NCI-H1105 treated with DMSO at 0.1 percent for 48 hours (cell line): ENCODE results near the gene SIRPD.
"Not testable (repeated sequence)": the region's sequence is repeated elsewhere in the genome, so short reads cannot be mapped to it uniquely, and the experiment has no call there.

Source experiments
- DNase-seq: peaks from one replicate; lab custom pipeline; 2025; lab: John Stamatoyannopoulos, UW

The SIRPD gene

DNA sequence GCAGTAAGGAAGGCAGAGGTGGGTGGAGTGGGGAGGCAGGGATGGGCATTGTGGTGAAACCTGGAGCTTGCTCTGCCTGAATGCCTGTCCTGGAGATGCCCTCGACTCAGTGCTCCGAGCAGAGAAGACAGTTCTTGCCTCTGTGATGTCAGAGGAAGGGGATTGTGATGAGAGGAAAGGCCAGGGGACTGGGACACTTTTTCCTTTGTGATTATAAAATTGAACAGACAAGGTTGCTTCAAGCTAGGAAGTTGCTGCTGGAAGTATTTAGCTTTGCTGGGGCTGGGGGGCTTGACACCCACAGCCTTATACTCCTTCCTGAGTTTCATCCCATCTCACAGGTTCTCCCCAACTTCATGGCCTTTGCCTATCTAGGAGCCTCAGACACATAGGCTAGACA lies at the start of gene SIRPD:
Gene SIRPD, minus strand, starts transcription at position 101 of the 400 bp plus-strand sequence. Its CDS starts 52 bp downstream, at position 49.
- no peak for DNase-seq

DNA sequence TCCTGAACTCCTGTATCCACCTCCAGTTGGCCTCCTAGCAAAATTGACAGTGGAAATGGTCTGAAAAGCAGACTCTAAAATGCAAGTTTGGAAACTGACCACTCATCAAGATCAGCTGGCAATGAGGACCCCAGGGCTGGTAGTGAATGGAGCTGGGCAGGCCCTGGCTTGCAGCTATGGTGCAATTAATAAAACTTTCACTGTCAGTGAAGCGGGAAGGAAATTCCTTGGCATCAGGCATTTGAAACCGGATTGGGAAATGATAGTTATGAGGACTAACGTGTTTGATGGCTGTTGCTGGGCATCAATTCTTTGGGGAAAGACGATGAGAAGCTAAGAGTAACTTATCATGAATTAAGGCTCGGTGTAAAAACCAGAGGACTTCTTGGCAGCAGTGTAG lies 43.2 kb upstream of the SIRPD start:
- DNase-seq: no peak

DNA sequence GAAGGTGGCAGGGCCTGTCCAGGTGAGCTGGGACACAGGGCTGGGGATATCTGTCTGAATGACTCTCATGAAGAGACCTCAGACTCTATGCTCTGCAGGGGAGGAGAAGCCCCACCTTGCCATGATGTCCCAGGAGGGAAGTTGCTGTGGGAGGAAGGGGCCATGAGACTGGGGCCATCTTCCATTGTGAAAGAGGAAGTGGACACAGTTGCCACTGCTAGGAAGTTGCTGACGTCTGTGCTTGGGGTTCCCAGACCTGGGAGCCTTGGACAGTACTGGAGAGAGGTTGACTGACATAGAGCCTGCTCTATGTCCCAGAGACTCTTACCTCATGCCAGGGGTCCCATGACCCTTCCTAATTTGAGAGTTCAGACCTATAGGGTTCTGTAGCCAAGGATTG lies 37.8 kb upstream of the SIRPD start:
- no peak for DNase-seq

DNA sequence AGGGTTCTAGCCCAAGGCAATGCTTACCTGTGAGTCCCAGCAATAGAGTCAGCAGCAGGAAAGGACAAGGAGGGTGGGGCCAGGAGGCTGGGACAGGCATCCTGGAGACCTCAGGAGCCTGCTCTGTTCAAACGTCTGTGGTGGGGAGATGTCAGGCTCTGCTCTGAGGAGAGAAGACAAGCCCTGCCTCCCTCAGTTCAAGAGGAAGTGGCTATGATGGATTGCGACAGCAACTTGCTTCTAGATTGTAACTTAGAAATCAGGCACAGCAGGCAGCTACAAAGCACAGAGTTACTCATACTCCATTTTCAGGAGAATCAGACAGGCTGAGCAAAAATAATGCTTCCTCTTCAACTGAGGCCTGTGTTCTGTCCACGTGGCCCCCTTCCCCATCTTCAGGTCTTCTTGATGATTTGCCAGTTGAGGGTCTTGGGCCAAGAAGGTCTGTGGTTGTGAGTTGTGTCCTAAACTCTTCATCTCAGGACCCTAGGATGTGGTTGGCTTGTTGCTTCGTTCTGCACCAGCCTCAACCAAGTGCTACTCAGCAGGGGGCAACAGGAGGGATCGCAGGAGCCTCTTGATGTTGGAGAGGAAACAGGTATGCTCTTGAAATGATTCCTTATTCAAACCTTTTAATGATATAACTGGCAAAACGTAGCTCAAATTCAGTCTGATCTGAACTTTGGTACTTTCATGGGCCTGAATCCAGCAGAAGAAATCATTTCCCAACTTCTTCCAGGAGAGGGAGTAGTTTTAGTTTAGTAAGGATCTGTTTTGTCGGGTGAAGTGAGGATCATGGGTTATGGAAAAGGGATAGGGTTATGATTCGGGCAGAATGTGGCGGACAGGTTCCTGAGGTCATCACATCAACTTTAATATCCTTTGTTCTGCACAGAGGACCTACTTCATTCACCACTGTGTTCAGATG lies 31.3 kb upstream of the SIRPD start:
- DNase-seq: no peak

DNA sequence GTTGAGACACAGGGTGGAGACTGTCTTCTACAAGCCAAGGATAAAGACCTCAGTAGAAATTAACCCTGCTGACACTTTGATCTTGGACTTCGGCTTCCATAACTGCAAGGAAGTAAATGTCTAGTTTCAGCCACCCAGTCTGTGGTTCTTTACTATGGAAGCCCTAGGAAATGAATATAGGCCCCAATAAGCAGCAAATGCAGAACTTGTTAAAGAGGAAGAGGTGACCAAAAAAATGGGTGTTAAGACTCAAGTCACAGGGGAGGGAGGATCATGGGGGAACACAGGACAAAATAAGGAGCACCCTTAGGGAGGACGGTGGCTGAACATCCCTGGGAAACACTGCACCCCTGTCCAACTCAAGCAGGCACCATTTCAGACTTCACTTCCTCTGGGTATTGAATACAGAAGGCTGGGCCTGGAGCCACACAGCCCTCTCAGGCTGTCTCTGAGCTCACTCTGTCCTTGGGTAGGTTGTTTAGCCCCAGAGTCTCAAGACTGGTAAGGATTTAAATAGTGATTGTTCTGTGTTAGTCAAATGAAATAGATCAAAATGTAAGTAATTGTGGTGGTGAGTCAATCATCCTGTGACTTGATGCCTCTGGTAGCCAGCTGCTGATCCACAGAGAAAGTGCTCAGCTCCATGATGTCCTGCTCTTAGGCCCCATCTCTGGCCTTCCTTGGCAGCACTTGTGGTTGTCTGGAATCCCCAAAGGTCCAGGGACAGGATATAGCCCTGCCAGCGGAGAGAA lies 30.5 kb upstream of the SIRPD start:
- no peak for DNase-seq

DNA sequence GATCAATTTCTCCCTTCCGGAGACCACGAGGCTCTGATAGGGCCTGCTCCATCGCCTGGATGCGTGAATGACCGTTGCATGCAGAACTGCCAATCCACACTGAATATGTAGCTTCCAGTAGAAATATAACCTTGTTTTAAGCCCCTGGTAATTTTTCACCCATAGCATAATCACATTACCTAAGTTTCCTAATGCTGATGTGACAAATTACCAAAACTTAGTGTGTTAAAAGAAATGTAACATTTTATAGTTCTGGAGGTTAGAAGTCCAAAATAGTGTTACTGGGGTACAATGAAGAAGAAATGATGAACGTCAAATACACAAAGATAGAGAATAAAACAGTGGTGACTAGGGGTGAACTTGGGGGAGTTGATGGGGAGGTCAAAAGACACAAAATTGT lies 22.0 kb upstream of the SIRPD start:
- no peak for DNase-seq

DNA sequence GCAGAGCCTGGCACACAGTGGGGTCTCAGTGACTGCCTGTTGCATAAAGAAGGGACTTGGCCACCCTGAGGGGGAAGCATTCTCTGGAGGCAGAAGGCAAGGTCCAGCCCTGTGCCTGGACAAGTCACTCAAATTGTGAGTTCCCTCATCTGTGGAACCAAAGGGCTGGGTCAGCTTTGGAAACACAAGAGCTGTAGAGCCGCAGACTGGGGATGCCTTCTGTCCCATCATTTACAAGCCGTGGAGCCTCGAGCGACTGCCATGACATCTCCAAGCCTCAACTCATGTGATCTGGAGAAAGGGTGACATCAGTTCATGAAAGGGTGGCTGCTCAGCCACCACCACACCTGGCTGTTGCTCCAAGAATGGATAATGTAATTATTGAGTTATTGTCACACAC lies 20.4 kb upstream of the SIRPD start:
- no peak for DNase-seq

DNA sequence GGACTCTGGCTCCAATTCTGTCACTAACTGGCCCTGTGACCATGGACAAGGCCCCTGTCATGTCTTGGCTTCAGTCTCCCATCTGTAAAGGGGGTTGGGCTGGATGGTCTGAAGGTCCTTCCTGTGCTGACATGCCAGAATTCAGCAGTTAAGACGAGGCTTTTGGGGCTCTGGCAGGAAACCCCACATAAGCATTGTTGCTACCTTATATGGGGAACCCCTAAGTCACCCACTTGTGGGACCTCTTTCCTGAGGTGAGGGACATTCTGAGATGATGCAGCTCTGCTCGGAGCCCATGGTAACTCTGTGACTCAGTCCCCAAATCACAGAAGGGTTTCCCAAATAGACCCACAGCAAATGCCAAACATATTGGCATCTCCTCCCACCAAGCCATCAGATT lies 19.8 kb upstream of the SIRPD start:
- not testable (repeated sequence) for DNase-seq

DNA sequence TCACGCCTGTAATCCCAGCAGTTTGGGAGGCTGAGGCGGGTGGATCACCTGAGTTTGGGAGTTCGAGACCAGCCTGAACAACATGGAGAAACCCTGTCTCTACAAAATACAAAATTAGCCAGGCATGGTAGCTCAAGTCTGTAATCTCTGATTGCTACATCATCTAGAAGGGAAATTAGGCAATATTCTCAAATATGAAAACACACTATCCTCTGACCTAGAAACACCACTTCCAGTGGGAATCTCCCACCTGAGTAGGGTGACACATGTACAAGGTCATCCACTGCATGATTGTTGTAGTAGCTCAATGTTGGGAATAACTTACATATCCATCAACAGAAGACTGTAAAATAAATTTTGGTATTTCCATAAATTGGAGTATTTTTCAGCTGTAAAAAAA lies 19.1 kb upstream of the SIRPD start:
- DNase-seq: no peak

DNA sequence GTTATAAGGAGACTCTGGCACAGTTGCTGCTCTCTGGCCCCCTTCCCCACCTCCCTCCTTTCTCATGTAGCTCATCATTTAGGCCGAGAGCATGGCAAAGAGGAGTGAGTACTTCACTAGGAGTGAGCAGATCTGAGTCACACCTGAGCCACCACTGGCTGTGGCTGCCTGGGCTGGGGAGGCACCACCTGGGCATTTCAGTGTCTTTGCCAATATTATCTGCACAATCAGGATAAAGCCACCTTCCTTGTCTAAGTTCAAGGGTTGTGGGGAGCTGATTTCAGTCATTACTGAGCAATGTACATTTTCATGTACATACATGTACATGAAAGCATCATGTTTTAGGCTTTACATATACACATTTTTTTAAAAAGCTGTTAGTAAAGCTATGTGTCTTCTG lies 18.5 kb upstream of the SIRPD start:
- not testable (repeated sequence) for DNase-seq

DNA sequence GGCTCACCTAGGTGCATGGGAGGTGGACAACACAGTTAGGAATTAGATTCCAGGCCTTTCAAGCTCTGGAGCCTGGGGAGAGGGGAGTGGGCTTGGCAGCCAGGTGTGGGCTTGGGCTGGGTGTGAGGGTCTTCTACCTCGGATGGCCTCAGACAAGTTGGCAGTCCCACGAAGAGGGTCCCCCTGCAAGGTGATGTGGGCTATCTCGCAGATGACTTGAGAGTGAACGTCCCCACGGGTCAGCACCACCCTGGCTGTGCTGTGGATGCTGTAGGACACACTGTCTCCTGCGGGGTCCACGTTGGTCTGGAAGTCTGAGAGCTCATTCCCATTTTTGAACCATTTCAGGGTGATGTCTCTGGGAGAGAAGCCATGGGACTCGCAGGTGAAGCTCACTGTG lies 14.1 kb upstream of the SIRPD start:
- not testable (repeated sequence) for DNase-seq

DNA sequence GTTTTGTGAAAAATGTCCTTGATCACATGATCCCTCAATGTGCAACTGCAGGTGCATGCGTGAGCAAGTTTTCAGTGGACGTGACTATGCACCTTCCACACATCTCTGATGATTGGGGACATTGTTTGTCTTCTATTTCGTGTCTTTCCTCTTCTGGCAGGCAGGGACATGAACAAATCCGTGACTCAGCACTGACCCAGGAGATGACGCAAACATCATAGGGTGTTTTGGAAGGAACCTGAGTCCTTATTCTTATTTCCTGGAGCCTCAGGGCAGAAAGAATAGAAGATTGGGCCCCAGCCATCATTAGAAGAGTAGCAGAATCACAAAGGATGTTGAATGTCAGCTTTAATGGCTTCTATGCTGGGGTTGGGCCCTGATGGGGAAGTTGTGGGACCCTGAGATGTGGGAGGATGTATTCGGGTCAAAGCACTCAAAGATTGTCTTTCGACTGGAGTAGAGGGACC lies 11.9 kb upstream of the SIRPD start:
- DNase-seq: no peak

DNA sequence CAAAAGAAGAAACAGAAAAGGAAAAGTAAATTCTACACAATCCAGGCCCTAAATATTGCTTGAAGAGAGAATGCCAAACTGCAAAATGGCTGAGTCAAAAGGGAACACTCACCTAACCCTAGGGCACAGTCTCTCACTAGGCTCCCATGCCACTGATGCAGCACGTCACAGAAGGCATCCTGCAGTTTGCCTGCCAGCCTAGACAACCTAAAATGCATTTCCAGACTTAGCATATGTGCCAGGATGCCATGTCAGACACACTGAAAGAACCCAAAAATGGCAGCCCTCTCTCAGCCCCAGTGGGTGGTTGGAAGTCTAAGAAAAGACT lies 10.6 kb upstream of the SIRPD start:
- no peak for DNase-seq

DNA sequence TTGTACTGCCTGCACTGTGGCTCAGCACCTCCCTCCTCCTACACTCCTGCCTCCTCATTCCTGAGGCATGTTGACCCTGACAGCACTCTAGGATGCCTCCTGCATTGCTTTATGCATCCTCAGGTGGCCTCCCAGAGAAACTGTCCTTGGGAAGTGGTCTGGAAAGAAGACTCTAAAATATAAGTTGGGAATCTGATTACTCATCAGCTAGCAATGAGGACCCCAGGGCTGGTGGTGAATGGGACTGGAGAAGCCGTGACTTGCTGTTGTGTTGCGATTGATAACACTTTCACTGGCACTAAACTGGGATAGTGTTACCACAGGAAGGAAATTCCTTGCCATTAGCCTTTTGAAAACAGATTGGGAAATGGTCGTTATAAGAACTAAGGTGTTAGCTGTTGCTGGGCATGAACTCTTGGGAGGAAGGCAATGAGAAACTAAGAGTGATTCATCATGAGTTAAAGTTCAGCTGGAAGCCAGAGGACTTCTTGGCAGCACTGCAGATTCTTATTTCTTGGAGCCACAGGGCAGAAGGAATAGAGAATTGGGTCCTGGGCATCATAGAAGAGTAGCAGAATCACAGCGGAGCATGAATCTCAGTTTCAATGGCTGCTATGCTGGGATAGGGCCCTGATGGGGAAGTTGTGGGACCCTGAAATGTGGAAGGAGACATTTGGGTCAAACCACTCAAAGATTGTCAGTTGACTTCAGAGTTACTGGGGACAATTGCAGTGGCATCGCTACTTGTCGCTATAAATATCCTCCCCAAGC lies 10.1 kb upstream of the SIRPD start:
- DNase-seq: no peak

DNA sequence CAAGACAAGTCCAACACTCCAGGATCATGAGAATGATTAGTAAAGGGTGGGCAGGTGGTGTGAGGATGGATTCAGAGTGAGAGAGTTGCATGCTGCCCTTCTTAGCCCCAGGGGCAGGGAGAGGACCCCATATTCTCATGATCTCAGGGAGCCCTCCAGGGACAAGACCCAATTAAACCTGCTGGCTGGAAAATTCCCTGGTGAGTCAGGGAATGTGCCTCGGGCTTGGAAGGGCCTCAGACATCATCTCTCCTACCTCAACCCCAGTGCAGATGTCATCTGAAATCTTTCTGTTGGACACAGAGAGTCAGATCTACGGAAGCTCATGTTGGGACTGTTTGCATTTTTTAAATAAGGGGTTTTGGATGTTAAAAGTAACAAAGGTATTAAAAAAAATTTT lies 9.2 kb upstream of the SIRPD start:
- DNase-seq: no peak

DNA sequence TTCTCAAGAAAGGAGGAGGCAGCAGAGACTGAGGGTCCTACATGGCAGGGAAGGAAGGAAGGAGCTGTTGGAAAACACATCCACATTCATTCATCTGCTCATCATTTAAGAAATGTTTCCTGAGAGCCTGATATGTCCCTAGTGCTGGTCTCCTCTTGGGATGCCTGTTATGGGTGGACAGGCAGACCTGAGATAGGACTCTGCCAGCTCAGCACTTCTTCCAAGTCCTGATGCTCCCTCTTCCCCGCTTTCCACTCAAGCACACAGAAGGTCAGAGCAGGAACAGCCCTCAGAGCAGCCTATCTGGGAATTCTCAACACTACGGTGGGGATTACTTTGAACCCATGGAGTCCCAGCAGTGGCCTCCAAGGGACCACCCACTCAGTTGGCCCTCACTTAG lies 8.0 kb upstream of the SIRPD start:
- no peak for DNase-seq

DNA sequence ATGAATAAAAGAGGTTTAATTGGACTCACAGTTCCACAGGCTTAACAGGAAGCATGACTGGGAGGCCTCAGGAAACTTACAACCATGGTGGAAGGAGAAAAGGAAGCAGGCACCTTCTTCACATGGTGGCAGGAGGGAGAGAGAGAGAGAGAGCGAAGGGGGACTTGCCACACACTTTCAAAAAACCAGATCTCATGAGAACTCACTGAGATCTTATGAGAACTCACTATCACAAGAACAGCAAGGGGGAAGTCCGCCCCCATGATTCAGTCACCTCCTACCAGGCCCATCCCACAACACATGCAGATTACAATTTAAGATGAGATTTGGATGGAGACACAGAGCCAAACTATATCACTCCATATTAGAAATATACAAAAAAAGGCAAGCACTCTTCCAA lies 6.1 kb upstream of the SIRPD start:
- no peak for DNase-seq

DNA sequence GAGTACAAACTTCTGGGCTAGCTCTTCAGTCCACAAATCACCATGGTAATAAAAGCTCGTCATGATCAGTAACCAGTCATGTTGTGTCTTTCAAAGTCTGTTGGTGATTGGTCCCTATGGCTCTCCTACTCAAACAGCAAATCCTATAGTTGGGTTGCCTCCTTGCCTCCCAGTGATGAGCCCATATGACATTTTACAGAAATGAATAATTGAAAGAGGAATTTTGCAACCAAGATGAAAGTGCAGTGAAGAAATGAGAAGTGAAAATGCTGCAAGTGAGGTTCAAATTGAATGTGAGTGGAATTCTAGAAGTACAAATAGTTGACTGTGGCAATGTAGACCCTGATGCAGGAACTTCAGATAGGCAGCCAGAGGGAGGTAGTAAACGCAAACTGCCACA lies 5.1 kb upstream of the SIRPD start:
- no peak for DNase-seq

DNA sequence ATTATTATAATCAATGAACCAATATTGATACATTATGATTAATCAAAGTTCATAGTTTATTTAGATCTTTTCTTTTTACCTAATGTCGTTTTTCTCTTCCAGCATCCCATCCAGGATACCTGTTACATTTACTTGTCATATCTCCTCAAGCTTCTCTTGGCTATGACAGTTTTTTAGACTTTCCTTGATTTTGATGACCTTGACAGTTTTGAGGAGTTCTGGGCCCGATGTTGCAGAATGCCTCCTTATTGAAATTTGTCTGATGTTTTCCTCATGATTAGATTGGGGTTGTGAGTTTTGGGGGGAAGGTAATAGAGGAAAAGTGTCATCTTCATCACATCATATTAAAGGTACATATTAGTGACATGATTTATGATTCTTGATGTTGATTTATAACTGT lies 3.8 kb upstream of the SIRPD start:
- DNase-seq: no peak

DNA sequence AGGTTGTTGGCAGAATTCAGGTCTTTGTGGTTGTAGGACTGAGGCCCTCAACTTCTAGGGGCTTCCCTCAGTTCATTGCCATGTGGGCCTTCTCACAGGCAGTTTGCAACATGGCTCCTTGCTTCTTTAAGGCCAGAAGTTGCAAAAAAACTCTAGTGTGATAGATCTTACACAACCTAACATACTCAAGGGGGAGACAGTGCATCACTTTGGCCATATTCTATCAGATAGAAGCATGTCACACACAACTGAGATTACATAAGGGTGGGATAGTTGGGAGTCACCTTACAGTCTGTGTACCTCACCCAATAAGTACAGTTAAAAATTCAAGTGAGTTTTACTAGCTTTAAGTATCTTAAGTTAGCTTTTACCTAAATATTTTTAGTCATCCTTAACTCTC lies 1.6 kb downstream of the SIRPD start:
- DNase-seq: no peak

DNA sequence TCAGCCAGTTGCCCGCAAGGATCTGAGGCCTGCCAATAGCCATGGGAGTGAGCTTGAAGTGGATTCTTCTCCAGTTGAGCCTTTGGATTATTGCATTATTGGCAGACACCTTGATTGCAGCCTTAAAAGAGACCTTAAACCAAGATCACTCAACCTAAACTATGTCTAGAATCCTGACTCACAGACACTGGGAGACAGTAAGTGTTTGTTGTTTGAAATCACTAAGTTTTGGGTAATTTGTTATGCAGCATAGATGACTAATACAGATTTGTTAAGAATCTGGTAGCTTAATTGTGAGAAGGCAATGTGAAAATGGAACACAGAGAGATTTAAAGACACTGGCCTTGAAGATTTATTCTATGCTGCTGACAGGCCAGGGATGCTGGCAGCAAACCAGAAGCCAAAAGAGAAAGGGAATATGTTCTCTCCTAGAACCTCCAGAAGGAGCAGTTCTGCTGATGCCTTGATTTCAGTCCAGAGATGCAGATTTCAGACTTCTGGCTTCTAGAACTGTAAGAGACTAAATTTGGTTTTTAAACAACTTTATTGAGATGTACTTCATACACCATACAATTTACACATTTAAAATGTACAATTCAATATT lies 17.6 kb downstream of the SIRPD start:
- DNase-seq: no peak

DNA sequence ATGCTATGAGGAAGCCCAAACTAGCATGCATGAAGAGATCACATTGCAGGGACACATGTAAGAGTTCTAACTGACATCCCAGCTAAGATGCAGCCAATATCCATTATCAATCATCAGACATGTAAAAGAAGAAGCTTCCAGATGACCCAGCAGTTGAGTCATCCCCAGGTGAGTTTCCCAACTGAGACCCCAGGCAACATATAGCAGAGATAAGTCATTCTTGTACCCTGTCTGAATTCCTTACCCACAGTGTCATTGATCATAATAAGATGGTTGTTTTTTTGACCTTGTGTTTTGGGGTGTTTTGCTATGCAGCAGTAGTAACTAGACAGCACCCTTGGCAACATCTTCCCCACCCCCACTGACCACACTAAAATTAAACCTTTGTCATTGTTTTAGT lies 18.9 kb downstream of the SIRPD start:
- no peak for DNase-seq
